Ascending aorta (tissue), 2 donors: ENCODE data around the gene CD6. TPM values are rescaled to one million over a fixed set of nuclear protein-coding genes. Genes with fewer than 3 reads are reported as not detected.

Experiments
- DNase-seq, 2 donors: peaks; one replicate each; pipeline ENCODE4 v3.0.0-alpha.2; 2019; ENCODE audit warnings: low spot score in 2 of 2
- H3K27ac ChIP-seq, 2 donors: fragments of 200-600 bp; sonication (generic); one replicate each; pipeline ENCODE4 v1.5.1; 2016 to 2017; ENCODE audit warnings: mild to moderate bottlenecking in 1 of 2
- H3K27me3 ChIP-seq: fragments of 200-600 bp; sonication (generic); one replicate; pipeline ENCODE4 v1.5.1; 2017
- H3K36me3 ChIP-seq, 2 donors: fragments of 200-600 bp; sonication (generic); one replicate each; pipeline ENCODE4 v1.5.1; 2016
- H3K4me1 ChIP-seq, 2 donors: fragments of 200-600 bp; sonication (generic); one replicate each; pipeline ENCODE4 v1.5.1; 2016 to 2017; ENCODE audit warnings: mild to moderate bottlenecking in 1 of 2
- H3K4me3 ChIP-seq, 2 donors: fragments of 200-600 bp; sonication (generic); one replicate each; pipeline ENCODE4 v1.5.1; 2016 to 2017; ENCODE audit warnings: mild to moderate bottlenecking in 1 of 2
- H3K9me3 ChIP-seq, 2 donors: fragments of 200-600 bp; sonication (generic); one replicate each; pipeline ENCODE4 v1.5.1; 2016
- CTCF ChIP-seq, 3 experiments: fragments of 200-600 bp in 2 of 3; fragments of 450-650 bp in 1 of 3; sonication (generic) in 2 of 3; IDR thresholded peaks; one replicate each; pipeline ENCODE4 v1.5.1; 2016 to 2019; ENCODE audit warnings: antibody characterized with exemption in 3 of 3, mild to moderate bottlenecking in 1 of 3, moderate library complexity in 1 of 3
- intact Hi-C: fragments of 100-400 bp; cut with DNase I; formaldehyde crosslinking; loops from one replicate; pipeline ENCODE4 v1.15.1; 2023
- total RNA-seq: library from RNA; depleted of rRNA; stranded (reverse); fragments of >200 nt; gene quantifications from one replicate; pipeline ENCODE4 v1.1.0, GENCODE V29; 2016

CD6 gene
- total RNA-seq, 1 donor from 2014 or later: not detected

GRCh38 chr11:60932605-60933356 is 38.7 kb upstream of the CD6 start:
- no peak for DNase-seq
- Histone ChIP-seq H3K27ac (no peak overlapping the region), H3K27me3 (no peaks in the 10 kb centered on the region), H3K4me3 (no peak overlapping the region), H3K36me3 (peaks cover 0 to 4% of the 10 kb centered on the region in 2 donors), H3K9me3 (no peaks in the 10 kb centered on the region), H3K4me1 (no peaks in the 10 kb centered on the region)
- no peak for TF ChIP-seq CTCF (IDR thresholded peaks at IDR 0.05)
- intact Hi-C loops: no loop called here

GRCh38 chr11:60933416-60934123 is 37.9 kb upstream of the CD6 start:
- intact Hi-C loops: no loop called here
- H3K27ac ChIP-seq: no peak overlapping the region
- DNase-seq: no peak

GRCh38 chr11:60934124-60934789 is 37.2 kb upstream of the CD6 start:
- DNase-seq: no peak
- H3K4me1 ChIP-seq: no peaks in the 10 kb centered on the region
- H3K4me3 ChIP-seq: no peak overlapping the region
- no peaks in the 10 kb centered on the region for H3K27me3 ChIP-seq
- H3K36me3 ChIP-seq: peaks cover 5 to 14% of the 10 kb centered on the region in 2 donors
- no peak for TF ChIP-seq CTCF (IDR thresholded peaks at IDR 0.05)
- no peak overlapping the region for H3K27ac ChIP-seq
- intact Hi-C loops: no loop called here
- no peaks in the 10 kb centered on the region for H3K9me3 ChIP-seq

More at GRCh38 chr11:60933416-60934123, 37.9 kb upstream of the CD6 start:
- H3K36me3 ChIP-seq: peaks cover 0 to 7% of the 10 kb centered on the region in 2 donors
- H3K4me1 ChIP-seq: no peaks in the 10 kb centered on the region
- TF ChIP-seq CTCF (IDR thresholded peaks at IDR 0.05): no peak
- no peak overlapping the region for H3K4me3 ChIP-seq
- H3K9me3 ChIP-seq: no peaks in the 10 kb centered on the region
- H3K27me3 ChIP-seq: no peaks in the 10 kb centered on the region

- H3K4me3 ChIP-seq: no peak overlapping the region
- H3K27ac ChIP-seq: no peak overlapping the region
- TF ChIP-seq CTCF (IDR thresholded peaks at IDR 0.05): no peak
- H3K36me3 ChIP-seq: peaks cover 8 to 17% of the 10 kb centered on the region in 2 donors
- no peak for DNase-seq
- H3K4me1 ChIP-seq: no peaks in the 10 kb centered on the region
- intact Hi-C loops: no loop called here
- no peaks in the 10 kb centered on the region for H3K9me3 ChIP-seq
- no peaks in the 10 kb centered on the region for H3K27me3 ChIP-seq
Observed at GRCh38 chr11:60934790-60935605, 36.5 kb upstream of the CD6 start.
